HUES48 (cell line): ENCODE data around the gene LTBP4.
"Not testable (repeated sequence)": the region's sequence is repeated elsewhere in the genome, so short reads cannot be mapped to it uniquely, and the experiment has no call there.

ENCODE experiments used
- H3K27ac ChIP-seq: one replicate; pipeline ENCODE4 v1.7.0; 2013; ENCODE audit warnings: low read depth, low read length, inconsistent platforms
- H3K27me3 ChIP-seq: 2 replicates; pipeline ENCODE4 v1.6.1; 2013; ENCODE audit warnings: mild to moderate bottlenecking, low read length; ENCODE audit not compliant: control insufficient read depth, insufficient read depth
- H3K36me3 ChIP-seq: 2 replicates; pipeline ENCODE4 v1.6.1; 2013; ENCODE audit warnings: low read length; ENCODE audit not compliant: control insufficient read depth, insufficient read depth
- H3K4me1 ChIP-seq: 2 replicates; pipeline ENCODE4 v1.6.1; 2013; ENCODE audit warnings: mild to moderate bottlenecking, low read length; ENCODE audit not compliant: control insufficient read depth, insufficient read depth
- H3K4me3 ChIP-seq: 2 replicates; pipeline ENCODE4 v1.5.1; 2013; ENCODE audit warnings: mild to moderate bottlenecking, low read depth, low read length
- H3K9ac ChIP-seq: 2 replicates; pipeline ENCODE4 v1.6.1; 2013; ENCODE audit warnings: mild to moderate bottlenecking, low read depth, low read length, moderate library complexity
- H3K9me3 ChIP-seq: 2 replicates; pipeline ENCODE4 v1.6.1; 2013; ENCODE audit warnings: low read length; ENCODE audit not compliant: control insufficient read depth, insufficient read depth

The LTBP4 gene

DNA sequence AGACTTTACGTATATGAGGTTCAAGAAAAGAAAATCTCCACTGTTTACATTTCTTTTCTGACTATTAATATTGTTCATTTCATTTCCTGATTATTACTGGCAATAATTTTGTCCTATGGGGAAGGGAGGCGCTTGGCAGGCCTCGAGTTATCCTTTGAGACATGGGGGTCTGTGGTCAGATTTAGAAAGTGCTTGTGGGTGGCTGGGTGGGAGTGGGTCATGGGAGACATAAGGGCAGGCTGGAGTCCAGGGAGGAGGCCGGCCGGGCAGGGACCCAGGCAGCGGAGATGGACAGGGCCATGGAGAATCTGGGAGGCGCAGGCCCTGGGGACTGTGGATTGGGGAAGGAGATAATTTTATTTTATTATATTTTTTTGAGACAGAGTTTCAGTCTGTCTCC, 40.1 kb downstream of the LTBP4 start:
- H3K4me3 ChIP-seq = no peak overlapping the region
- no peaks in the 10 kb centered on the region for H3K27me3 ChIP-seq
- no peaks in the 10 kb centered on the region for H3K36me3 ChIP-seq
- H3K9ac ChIP-seq = no peak overlapping the region
- no peaks in the 10 kb centered on the region for H3K9me3 ChIP-seq
- H3K4me1 ChIP-seq = no peaks in the 10 kb centered on the region
- H3K27ac ChIP-seq = no peak overlapping the region

DNA sequence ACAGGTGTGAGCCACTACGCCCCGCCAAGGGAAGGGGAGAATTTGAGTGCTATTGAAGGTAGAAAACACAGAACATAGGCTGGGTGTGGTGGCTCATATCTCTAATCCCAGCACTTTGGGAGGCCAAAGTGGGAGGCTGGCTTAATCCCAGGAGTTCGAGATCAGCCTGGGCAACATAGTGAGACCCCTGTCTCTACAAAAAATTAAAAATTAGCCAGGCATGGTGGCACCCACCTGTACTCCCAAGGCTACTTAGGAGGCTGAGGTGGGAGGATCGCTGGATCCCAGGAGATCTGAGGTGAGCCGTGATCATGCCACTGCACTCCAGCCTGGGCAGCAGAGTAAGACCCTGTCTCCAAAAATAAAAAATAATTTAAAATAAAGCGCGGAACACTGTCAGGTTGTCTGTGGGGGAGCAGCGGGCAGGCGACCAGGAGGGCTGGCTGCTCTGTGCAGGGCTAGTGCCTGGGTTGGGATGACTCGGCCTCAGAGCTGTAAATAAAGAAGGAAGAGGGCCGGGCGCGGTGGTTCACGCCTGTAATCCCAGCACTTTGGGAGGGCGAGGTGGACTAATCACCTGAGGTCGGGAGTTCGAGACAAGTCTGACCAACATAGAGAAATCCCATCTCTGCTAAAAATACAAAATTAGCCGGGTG, 41.0 kb downstream of the LTBP4 start:
- no peak overlapping the region for H3K27ac ChIP-seq
- no peaks in the 10 kb centered on the region for H3K27me3 ChIP-seq

DNA sequence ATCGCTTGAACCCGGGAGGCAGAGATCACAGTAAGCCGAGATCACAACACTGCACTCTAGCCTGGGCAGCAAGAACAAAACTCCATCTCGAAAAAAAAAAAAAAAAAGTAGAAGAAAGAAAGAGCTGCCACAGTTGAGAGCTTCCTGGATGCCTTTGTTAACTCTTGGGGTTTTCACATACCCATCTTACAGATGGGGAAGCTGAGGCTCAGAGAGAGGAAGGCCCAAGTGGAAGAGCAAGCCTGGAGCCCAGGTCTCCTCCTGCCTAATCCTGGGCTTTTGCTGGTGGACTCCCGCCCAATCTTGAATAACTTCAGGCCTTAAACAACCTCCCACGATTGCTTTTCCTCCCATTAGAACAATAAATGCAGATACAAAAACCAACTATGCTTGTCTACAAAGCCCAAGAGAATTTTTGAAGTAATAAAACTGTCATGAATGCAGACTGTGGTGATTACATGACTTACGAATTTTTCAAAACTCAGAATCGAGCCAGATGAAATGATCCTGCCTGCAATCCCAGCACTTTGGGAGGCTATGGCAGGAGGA, 41.7 kb downstream of the LTBP4 start:
- Histone ChIP-seq H3K9me3 (no peaks in the 10 kb centered on the region), H3K4me1 (no peaks in the 10 kb centered on the region), H3K9ac (no peak overlapping the region), H3K27me3 (no peaks in the 10 kb centered on the region), H3K27ac (no peak overlapping the region), H3K4me3 (no peak overlapping the region), H3K36me3 (no peaks in the 10 kb centered on the region)

More for the DNA sequence above, 41.0 kb downstream of the LTBP4 start:
- Histone ChIP-seq H3K4me3 (no peak overlapping the region), H3K9ac (no peak overlapping the region), H3K36me3 (no peaks in the 10 kb centered on the region), H3K9me3 (no peaks in the 10 kb centered on the region), H3K4me1 (no peaks in the 10 kb centered on the region)

DNA sequence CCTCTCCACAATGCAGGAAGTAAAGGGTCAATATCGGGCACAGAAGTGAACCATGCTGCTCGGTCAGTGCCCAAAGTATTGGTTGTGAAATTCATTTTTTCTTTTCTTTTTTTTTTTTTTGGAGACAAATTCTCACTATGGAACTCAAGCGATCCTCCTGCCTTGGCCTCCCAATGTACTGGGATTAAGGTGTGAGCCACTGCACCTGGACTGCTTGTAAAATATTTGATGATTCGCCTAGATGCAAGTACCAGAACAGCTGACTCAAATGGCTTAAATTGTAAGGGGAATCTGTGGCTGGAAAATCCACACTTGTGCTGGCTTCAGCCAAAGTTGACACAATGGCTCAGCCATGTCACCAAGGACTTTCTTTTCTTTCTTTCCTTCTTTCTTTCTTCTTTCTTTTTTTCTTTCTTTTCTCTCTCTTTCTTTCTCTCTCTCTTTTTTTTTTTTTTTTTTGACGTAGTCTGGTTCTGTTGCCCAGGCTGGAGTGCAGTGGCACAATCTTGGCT, 45.6 kb downstream of the LTBP4 start:
- no peak overlapping the region for H3K9ac ChIP-seq
- H3K4me1 ChIP-seq = no peaks in the 10 kb centered on the region
- H3K36me3 ChIP-seq = no peaks in the 10 kb centered on the region
- H3K27ac ChIP-seq = no peak overlapping the region
- H3K9me3 ChIP-seq = no peaks in the 10 kb centered on the region
- H3K27me3 ChIP-seq = no peaks in the 10 kb centered on the region
- H3K4me3 ChIP-seq = no peak overlapping the region

DNA sequence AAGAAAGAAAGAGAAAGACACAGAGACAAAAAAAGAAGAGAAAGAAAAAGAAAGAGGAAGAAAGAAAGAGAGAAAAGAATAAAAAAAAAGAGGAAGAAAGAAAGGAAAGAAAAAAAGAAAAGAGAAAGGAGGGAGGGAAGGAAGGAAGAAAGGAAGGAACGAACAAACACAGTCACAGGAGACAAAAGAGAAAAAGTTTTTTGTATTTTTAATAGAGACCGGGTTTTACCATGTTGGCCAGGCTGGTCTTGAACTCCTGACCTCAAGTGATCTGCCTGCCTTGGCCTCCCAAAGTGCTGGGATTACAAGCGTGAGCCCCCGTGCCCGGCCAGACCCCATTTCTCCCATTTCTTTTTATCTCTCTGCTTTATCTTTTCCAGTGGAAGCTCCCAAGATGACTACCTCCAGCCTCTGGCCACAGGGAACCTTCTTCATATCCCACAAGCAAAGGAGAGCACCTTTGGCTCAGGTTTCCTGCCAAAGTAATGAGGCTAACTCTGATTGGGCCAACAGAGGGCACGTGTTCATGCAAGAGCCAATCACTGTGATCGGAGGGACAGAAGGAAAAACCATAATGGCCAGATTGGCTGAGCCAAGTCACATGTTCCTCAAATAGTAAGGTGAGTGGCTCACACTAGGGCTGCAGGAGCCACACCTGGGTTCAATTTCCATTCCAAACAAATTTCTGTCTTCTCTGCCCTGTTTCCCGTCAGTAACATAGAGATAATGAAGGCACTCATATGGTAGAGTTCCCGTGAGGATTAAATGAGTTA, 48.9 kb downstream of the LTBP4 start:
- H3K4me1 ChIP-seq, H3K27me3 ChIP-seq, H3K27ac ChIP-seq, H3K36me3 ChIP-seq, H3K9ac ChIP-seq, H3K9me3 ChIP-seq, H3K4me3 ChIP-seq: not testable (repeated sequence)

DNA sequence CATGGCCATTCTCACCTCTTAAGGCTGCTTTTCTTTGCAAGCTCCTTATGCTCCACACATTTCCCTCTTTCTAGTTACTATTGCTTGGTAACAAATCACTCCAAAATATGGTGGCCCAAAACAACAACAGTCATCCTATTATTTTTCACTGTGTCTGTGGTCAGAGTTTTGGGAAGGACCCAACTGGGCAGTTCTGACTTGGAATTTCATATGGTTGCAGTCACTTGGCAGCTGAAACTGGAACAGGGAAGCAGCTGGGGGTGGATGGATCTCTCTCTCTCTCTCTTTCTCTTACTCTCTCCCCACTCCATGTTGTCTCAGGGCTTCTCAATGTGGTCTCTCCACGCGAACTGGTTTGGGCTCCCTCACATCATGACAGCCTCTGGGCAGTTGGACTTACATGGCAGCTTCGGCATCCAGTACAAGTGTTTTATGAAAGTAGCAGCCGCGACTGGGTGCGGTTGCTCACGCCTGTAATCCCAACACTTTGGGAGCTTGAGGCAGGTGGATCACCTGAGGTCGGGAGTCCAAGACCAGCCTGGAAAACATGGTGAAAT, 49.7 kb downstream of the LTBP4 start:
- Histone ChIP-seq H3K9ac (no peak overlapping the region), H3K36me3 (no peaks in the 10 kb centered on the region)

DNA sequence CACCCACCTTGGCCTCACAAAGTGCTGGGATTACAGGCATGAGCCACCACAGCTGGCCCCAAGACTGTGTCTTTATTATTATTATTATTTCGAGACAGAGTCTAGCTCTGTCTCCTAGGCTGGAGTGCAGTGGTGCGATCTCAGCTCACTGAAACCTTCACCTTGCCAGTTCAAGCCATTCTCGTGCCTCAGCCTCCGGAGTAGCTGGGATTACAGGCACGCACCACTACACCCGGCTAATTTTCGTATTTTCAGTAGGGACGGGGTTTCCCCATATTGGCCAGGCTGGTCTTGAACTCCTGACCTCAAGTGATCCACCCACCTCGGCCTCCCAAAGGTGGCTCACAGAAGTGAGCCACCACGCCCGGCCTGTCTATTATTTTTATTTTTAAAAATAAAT, 51.1 kb downstream of the LTBP4 start:
- not testable (repeated sequence) for H3K4me1 ChIP-seq, H3K9ac ChIP-seq, H3K9me3 ChIP-seq, H3K36me3 ChIP-seq, H3K27me3 ChIP-seq, H3K27ac ChIP-seq, H3K4me3 ChIP-seq

More for the DNA sequence above, 49.7 kb downstream of the LTBP4 start:
- Histone ChIP-seq H3K4me1 (no peaks in the 10 kb centered on the region), H3K4me3 (no peak overlapping the region), H3K9me3 (no peaks in the 10 kb centered on the region), H3K27ac (no peak overlapping the region), H3K27me3 (no peaks in the 10 kb centered on the region)

DNA sequence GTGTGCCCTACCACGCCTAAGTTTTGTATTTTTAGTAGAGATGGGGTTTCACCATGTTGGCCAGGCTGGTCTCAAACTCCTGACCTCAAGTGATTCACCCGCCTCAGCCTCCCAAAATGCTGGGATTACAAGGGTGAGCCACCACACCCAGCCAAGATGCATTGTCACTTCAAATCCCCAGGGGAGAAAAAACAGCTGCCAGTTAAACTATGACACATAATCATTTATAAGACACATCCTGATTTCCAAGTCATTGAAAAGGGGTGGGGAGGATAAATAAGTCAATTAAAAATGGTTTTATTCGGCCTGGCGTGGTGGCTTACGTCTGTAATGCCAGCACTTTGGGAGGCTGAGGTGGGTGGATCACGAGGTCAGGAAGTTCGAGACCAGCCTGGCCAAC, 54.5 kb downstream of the LTBP4 start:
- not testable (repeated sequence) for H3K4me3 ChIP-seq

DNA sequence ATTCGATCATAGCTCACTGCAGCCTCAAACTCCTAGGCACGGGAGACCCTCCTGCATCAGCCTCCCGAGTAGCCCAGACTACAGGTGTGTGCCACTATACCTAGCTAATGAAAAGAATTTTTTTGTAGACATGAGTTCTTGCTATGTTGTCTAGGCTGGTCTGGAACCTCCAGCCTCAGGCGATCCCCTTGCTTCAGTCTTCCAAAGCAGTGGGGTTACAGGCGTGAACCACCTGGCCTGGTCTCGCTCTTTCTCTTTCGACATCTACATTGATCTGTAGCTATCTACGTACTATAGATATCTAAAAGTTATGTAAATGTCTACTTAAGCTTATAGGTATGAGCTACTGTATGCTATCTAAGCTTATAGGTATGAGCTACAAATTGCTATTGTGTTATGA, 56.9 kb downstream of the LTBP4 start:
- H3K4me1 ChIP-seq = no peaks in the 10 kb centered on the region
- H3K27ac ChIP-seq = no peak overlapping the region
- no peaks in the 10 kb centered on the region for H3K9me3 ChIP-seq
- H3K36me3 ChIP-seq = no peaks in the 10 kb centered on the region
- no peak overlapping the region for H3K9ac ChIP-seq
- no peaks in the 10 kb centered on the region for H3K27me3 ChIP-seq
- H3K4me3 ChIP-seq = no peak overlapping the region

More for the DNA sequence above, 54.5 kb downstream of the LTBP4 start:
- H3K27ac ChIP-seq, H3K4me1 ChIP-seq, H3K9ac ChIP-seq, H3K36me3 ChIP-seq, H3K9me3 ChIP-seq, H3K27me3 ChIP-seq: not testable (repeated sequence)

DNA sequence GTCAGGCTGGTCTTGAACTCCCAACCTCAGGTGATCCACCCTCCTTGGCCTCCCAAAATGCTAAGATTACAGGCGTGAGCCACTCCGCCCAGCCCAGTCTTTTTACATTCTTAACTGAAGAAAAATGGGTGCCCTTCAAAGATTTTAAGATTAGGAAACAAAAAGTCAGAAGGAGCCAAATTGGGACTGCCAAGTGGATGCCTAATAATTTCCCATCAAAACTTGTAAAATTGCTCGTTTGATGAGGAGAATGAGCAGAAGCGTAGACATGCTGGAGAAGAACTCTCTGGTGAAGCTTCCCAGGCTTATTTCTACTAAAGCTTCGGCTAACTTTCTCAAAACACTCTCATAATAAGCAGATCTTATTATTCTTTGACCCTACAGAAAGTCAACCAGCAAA, 57.9 kb downstream of the LTBP4 start:
- no peak overlapping the region for H3K27ac ChIP-seq
- H3K9ac ChIP-seq = no peak overlapping the region
- H3K4me1 ChIP-seq = no peaks in the 10 kb centered on the region
- H3K27me3 ChIP-seq = no peaks in the 10 kb centered on the region
- no peak overlapping the region for H3K4me3 ChIP-seq
- H3K36me3 ChIP-seq = no peaks in the 10 kb centered on the region
- no peaks in the 10 kb centered on the region for H3K9me3 ChIP-seq

DNA sequence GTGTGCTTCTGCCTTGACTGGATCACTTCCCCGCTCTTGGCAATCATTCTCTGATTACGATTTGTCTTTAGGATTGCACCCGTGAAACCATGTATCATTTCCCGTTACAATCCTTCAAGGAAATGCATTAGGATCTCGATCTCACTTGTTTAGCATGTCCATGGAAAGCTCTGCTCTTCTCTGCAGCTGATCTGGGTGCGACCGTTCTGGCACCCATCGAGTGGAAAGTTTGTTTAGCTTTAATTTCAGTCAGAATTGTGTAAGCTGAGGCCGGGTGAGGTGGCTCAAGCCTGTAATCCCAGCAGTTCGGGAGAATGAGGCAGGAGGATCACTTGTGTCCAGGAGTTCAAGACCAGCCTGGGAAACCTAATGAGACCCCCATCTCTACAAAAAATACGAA, 58.4 kb downstream of the LTBP4 start:
- no peak overlapping the region for H3K9ac ChIP-seq
- no peaks in the 10 kb centered on the region for H3K4me1 ChIP-seq
- H3K4me3 ChIP-seq = no peak overlapping the region

More for the DNA sequence above, 58.4 kb downstream of the LTBP4 start:
- H3K9me3 ChIP-seq = no peaks in the 10 kb centered on the region
- no peak overlapping the region for H3K27ac ChIP-seq
- no peaks in the 10 kb centered on the region for H3K36me3 ChIP-seq
- no peaks in the 10 kb centered on the region for H3K27me3 ChIP-seq
